LoVo (cell line): Measurements from ENCODE around the gene TEX36.
"Not testable (repeated sequence)": the region's sequence is repeated elsewhere in the genome, so short reads cannot be mapped to it uniquely, and the experiment has no call there.

ENCODE experiments used
- DNase-seq: peaks from one replicate; pipeline ENCODE4 v3.0.0-alpha.2; 2016; ENCODE audit warnings: low spot score

The TEX36 gene, protein sequence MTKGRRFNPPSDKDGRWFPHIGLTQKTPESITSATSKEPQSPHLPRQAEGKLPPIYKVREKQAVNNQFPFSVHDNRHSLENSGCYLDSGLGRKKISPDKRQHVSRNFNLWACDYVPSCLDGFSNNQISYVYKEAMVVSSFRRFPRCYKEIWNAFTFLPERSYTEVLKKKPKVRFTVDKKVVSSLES

DNA sequence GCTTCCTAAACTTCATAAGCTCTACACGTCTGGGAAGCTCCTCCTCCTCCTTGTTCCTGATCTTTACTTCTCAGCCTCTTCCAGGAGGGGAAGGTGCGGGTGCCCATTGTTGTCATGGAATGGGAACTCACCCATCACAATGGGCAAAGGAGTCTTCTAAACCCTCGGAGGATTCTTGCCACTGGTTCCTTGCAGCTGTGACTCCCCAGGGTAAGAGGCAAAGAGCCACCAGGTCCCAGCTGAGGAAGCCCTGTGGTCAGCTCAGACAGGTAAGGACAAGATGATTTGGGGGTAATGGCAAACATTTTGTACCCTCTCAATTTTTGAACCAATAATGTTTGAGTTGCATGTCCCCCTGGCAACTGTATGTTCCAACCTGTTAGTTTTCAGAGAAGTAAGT lies at the start of gene TEX36:
Gene TEX36, minus strand, starts transcription at position 101 of the 400 bp plus-strand sequence. CDS start 174 bp downstream, outside the sequence.
- no peak for DNase-seq

DNA sequence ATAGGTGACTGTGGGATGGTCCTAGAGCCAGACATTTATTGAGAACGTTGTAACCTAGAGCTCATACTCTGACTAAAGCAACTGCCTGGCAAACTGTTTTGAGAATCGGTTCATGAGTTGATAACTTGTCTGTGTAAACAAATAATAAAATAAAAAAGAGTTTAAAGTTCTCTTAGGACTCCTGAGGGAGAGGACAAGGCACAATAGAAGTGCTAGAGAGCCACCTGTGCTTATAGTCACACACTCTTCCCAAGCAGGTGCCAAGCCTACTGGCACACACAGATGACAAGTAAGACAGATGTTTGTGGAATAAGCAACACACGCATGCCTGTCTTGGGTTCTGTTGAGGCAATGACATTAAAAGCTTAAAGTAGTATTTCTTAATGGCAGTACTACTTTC lies 44.5 kb upstream of the TEX36 start:
- DNase-seq = no peak

DNA sequence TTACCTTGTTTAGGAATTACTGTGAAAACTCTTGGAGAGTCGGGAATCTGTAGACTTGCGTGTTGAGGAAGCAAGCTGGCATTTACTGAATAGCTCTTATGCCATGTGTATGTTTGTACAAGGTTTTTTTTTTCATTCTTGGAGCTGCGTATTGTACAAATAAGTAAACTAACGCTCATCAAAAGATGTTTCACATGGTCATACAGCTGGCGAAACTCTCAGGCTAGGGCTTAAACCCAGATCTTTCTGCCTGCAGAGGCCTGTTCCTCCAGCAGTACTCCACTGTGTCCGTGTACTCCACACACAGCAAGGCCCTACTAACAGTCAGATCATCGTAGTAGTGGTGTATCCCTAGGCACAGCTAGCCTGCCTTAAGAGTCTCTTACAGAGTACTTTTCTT lies 44.0 kb upstream of the TEX36 start:
- DNase-seq = no peak

DNA sequence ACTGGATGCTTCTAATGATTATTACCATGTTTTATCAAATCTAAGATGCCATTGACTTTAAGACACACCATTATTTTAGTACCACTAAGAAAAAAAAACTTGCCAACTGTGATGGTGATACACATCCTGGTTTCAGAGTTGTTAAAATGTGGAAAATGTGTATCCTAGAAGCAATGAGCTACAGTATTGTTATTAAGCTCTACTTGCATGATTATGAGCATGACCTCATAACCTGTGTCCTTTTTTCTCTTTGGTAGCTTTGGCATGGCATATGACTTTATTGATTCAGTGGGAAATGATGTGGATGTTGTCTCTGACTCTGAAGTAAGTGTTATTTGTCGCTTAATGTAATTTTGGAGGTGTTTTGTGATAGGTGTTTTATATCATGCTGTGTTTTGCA lies 39.8 kb upstream of the TEX36 start:
- no peak for DNase-seq

DNA sequence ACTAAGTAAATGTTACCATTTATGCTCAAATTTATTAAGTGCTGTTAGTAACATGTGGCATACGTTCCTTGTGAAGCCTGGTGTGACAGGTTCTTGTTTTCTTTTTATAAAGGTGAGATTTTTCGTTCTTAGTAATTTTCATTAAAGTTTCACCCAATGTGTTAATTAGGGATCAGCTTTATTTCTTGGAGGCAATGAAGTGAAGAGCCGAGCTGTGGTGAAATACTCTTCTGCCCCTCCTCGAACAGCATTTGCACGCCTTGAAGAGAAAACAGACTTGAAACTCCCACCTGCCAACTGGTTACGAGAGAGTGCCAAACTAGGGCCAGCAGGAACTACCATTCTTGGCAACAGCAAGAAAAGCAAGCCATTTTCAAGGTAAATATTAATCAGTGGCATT lies 38.1 kb upstream of the TEX36 start:
- DNase-seq = no peak

DNA sequence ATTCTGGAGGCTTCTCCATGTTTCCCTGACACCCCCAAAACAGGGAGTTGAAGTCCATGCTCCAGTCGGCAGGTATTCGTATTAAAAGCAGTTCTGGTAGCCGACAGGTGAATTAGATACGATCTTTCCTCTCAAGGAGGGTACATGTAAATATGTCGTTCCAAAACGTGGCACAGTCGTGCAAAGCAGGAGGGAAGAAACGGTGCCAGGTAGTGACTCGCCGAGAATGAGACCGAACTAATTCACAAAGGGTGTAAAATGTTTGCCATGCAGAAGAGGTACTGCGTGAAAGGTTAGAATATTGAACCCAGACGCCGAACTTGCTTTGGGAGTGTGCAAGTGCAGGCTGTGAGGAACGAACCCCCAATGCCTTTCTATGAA lies 37.0 kb upstream of the TEX36 start:
- no peak for DNase-seq

DNA sequence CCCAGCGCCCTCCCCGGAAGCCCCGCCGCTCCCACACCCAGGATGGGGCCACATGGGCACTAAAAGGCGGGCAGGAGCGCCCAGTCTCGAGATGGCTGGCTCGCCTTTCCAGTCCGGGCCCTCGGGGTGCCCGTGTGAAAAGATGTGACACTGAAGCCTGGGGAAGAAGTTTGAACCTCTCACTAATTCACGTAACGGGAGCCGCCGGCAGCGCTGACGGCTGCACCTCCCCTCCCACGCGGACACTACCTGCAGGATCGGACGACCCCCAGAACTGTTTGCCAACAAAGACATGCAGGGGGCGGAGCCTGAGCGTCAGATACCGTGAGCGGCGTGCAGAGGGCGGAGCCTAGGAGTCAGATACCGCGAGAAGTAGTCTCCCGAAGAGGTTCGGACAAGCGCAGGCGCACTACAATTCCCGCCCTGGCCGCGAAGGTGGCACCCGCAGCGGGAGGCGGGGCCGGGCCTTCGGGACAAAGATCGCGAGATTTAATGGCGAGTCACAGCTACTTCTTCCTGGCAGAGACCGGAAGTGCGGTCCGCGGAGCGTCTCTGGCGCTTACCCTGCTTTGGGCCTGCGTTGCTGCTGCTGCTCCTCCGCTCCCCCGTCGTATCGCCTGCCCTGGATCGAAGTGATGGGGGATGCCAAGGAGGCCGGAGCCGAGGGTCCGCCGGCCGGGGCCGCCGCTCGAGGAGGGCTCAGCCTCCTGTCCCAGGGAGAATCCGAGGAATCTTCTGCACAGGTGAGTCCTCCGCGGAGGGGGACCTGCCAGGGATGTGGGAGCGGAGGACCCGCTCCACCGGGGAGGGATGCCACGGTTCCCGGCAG lies 36.4 kb upstream of the TEX36 start, which contains the start of gene EDRF1:
Gene EDRF1, plus strand, starts transcription at position 537 of the 829 bp plus-strand sequence. Its CDS starts 99 bp downstream, at position 636.
- DNase-seq = peak; percentile 99

DNA sequence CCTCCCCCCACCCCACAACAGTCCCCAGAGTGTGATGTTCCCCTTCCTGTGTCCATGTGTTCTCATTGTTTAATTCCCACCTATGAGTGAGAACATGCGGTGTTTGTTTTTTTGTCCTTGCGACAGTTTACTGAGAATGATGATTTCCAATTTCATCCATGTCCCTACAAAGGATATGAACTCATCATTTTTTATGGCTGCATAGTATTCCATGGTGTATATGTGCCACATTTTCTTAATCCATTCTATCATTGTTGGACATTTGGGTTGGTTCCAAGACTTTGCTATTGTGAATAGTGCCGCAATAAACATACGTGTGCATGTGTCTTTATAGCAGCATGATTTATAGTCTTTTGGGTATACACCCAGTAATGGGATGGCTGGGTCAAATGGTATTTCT lies 31.8 kb upstream of the TEX36 start:
- not testable (repeated sequence) for DNase-seq

DNA sequence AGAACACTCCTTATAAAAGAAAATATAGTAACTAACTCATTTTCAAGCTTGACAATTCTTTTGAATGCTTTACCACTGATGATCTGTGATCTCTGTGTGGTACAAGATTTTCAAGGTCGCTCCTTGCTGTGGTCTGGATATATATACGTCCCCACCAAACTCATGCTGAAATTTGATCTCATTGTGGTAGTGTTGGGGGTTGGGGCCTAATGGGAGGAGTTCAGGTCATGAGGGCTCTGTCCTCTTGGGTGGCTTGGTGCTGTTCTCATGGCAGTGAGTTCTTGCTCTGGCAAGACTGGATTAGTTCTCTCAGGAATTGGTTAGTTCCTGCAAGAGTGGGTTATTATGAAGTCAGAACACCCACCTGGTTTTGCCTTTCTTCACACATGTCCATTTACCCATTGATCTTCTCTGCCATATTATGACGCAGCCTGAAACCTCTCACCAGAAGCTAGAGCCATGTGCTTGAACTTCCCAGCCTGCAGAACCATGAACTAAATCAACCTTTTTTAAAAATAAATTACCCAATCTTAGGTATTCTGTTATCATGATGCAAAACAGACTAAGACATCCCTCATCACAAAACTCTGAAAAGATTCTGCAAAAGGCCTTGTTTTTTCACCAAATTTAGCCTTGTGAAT lies 28.3 kb upstream of the TEX36 start:
- DNase-seq = no peak

DNA sequence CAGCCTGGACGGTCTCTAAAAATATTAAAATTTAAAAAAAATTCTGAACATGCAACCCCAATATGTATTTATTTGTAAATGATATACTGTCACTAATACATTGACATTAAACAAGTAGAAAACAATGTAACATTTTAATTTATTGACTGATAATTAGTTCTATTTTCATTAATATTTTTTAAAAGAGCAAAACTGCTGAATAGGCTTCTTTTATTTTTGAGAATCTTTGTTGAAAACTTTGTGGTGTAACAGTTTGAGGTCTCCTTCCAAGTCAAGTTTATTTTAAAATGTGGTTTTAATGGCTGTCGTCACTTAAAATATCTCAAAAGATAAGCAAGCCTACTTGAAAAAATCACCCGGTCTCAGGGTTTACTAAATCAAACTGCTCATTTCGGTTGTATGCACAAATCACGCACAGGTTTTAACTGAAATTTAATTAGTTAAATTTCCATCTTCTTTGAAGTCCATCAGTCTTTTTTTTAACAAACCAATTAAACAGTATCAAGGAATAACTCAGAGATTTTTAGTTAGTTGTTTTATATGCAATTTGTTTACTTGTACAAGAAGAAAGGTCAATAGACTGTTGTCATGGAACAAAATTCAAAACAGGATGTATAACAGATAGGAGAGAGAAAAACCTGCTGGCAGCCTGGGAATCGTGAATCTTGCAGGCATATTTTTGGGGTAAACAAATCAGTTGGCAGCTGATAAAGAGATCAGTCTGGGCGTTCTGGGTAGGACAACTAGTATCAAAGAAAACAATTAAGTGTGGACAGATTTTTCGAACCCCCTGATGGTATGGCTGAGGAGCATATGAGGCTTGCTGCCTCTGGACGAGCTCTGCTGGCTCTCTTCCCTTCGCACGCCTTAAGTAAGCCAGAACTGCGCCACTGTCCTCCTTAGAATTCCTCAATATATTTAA lies 26.9 kb upstream of the TEX36 start:
- no peak for DNase-seq

DNA sequence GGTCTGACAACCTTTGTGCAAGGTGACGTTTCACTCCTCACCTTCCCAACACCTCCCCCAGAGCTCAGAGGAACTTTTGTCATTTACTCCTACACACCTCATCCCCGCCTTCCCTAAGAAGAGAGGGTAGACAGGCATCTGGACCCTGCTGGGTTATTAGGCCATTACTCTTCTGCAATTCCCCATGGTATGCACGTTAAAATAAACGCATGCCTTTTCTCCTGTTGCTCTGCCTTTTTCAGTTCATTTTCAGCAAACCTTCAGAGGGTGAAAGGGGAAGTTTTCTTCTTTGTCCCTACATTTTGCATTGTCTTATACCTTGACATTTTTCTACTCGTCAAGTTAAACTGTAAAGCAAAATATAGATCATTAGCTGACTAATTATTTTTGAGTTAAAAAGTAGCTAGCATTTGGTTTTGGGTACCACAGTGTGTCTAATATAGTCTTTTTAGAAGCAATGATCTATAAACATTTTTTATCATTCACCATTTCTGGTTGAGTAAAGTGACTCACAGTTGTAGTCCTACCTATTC lies 26.1 kb upstream of the TEX36 start:
- no peak for DNase-seq

DNA sequence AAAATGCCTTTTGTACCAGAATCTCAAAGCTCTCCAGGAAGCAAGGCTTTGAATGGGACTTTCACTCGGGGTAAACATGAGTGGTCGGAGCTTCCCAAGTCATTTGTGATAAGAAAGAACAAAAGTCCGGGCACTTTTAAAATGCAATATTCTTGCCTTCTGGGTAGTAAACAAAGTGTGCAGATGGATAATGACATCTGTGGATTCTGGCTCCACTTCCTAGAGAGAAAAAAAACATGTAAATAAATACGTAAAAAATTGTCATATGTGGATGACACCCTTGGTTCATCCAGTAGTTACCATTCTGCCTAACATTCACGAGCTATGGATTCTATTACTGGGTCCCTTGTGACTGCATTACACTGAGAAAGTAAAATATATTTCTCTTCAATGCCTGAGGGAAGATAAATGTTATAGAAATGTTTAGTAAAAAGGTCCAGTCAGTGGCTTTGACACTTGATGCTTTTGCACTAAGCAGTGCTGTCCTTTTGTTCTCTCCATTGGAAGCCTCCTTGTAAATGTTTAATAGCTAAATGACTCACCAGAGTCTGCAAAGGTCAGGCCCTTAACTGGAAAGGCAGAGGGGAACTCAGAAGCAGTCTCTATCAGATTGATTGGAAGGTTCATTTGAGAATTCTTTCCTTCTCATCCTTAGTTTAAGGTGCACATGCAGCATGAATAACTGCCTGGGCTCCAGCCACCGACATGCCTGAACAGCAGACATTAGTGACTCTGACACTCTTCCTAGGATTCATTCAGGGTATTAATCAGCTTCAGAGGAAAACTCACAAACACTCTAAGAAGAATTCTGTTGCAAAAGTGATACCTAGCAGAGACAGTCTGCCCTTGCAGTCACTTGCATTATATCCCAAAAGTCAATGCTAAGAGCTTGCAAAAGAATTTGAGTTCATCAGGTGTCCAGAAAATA lies 24.8 kb upstream of the TEX36 start:
- DNase-seq = peak; percentile 65

DNA sequence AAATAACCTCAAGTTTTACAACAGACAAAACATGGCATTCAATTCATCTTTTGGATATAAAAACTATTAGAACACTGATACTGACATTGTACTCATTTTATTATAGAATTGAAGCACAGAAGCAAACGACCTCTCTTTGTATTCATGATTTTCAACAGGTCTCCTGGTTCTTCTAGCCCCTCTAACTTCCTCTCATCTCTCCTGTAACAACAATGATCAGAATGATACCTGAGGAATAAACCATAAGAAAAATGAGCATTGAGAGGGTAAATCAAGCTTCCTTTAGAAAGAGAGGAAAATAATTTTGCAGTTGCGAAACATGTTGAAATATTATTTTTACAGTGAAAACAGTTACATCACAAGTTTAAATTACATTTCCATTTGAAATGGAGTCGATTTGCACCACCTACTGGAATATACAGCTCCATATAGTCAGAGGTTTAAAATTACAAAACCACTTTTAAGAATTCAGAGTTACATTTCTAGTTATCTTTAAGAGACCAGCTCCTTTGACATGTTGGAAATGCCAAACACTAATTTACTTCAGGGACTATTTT lies 17.5 kb upstream of the TEX36 start:
- DNase-seq = no peak

DNA sequence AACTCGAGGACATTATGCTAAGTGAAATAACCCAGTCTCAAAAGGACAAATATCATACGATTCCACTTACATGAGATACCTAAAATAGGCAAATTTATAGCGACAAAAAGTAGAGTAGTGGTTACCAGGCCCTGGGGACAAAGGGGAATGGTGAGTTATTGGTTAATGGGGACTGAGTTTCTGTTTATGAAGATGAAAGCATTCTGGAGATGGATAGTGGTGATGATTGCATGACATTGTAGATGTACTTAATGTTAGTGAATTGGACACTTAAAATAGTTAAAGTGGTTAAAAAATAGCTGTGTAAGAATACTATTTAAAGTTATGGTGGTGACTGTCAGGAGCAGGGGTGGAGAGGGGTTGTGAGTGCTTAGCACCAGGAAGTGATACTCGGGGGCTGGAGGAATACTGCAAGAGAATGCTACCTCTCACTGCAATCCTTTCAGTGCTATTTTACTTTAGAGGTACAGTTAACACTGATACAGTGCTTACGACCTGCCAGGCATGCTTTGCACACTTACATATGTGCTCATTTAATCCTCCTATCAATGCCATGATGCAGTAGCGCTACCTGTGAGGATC lies 16.7 kb upstream of the TEX36 start:
- DNase-seq = no peak

DNA sequence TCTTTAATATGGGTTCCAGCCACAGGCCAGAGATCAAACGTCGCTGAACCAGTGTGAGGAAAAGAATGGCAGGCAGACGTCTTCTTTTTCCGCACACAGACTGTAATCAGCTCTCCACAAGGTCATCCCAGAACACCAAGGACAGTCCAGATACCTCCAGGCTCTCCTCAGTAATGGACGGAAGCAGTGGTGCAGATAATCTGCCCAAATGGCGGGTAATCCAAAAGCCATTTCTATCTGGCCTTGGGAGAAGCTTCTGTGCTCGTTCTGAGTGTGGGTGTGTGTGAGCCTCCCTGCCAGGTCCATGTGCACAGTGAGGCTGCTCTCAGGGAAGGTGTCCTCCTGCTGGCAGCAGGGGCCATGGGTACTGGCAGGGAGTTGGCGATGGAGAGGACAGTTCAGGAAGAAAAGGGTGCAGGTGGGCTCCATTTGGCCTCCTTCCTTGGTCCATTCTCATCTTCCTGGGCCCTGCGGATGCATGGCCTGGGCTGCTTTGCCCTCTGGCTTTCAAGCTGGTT lies 15.6 kb upstream of the TEX36 start:
- DNase-seq = no peak

DNA sequence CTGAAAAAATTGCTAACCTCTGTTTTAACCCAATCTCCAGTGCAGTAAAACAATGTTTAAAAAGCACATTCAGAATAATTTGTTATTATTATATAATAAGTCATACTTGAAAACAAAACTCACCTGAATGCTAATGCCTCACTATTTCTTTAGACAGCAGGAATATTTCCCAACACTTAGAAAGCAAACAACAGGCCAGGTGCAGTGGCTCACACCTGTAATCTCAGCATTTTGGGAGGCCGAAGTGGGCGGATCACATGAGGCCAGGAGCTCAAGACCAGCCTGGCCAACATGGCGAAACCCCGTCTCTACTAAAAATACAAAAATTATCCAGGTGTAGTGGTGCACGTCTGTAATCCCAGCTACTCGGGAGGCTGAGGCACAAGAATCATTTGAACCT lies 13.9 kb upstream of the TEX36 start:
- not testable (repeated sequence) for DNase-seq

DNA sequence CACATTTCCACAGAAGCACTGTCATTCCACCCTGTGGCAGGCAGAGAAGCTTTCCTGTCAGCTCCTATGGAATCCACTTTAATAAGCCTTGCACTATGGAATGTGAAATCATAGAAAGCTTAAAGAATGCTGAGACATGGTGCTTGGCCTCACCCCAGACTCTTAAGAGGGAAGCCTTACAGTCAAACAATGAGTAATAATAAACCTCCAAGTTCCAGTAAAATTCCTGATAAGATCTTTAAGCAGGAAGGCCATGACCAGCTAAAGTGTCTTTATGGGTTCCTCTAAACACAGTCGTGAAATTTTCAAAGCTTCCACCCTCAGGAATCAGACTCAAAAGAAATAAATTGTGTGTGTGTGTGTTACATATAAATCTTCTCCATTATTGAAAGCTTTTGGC lies 11.9 kb upstream of the TEX36 start:
- DNase-seq = peak; percentile 70

DNA sequence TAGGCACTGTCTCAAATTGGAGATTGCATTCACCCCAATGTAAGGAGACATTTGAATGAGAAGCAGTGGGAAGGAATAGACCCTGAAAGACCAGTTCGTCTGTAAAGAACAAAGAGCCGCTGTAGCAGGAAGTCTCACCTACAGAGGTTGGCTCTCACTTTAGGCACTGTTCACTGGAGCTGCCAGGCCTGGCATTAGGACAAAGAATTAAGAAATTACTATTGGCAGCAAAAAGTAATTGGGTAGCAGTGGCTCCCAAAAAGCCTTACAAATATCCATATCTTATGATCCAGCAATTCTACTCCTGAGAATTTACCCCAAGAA lies 10.5 kb upstream of the TEX36 start:
- no peak for DNase-seq

DNA sequence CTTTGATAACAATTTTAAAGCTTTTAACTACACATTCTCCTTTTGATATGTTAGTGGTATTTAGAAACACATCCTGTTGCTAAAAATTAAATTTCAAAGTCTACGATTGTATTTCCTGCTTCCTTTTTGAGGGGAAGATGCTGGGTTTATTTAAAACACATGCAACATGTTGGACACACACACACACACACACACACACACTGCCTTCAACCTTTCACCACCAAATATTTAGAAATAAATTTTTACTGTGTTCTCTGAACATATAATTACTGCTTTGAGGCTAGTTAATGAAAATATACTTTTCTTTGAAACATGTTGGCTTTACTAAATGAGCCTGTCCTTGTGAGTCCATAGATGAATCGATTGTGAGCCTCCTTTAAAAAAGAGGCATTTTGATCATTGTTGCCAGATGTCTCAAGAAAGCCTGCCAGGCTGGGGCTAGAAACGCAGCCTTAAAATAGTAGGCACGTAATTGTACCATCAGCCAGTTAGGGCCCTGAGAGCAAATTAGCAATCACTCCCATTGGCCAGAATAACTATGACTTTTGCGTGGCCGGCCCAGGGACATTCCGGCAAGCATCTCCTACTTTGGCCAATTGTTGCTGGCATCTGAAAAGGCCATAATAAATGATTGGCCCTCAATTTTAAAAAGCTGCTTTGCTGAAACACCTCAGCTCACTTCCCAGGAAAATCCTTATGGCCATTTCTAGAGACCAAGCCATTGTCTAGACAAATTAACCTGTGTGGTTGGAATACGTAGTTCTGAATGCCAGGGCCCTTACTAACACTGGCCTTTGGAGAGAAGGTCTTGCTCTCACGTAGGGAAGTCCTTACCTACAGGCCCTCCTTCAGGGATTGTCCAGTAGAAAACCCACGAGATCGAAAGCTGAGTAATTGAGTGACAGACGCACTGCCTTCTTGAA lies 9.9 kb upstream of the TEX36 start:
- DNase-seq = no peak
